GM18508 (cell line): ENCODE data around the gene OSBPL9.
"Not testable (repeated sequence)": the region's sequence is repeated elsewhere in the genome, so short reads cannot be mapped to it uniquely, and the experiment has no call there.

Source experiments
- ATAC-seq: cut with Tn5 transposase; IDR thresholded peaks from one replicate; pipeline ENCODE4 v1.9.1; 2021; ENCODE audit warnings: moderate number of reproducible peaks; ENCODE audit not compliant: insufficient read depth, unreplicated experiment

Gene OSBPL9

GRCh38 chr1:51663721-51664120 lies 46.8 kb downstream of the OSBPL9 start:
- no peak for ATAC-seq

GRCh38 chr1:51664421-51665240 lies 47.7 kb downstream of the OSBPL9 start:
- no peak for ATAC-seq

- ATAC-seq, result no peak
Measured at GRCh38 chr1:51666478-51666877, 49.6 kb downstream of the OSBPL9 start.

- no peak for ATAC-seq
Measured at GRCh38 chr1:51667561-51667960, 50.7 kb downstream of the OSBPL9 start.

GRCh38 chr1:51669272-51669671 lies 52.4 kb downstream of the OSBPL9 start:
- ATAC-seq, result no peak

- ATAC-seq, result no peak
Measured at GRCh38 chr1:51669816-51670215, 52.9 kb downstream of the OSBPL9 start.

GRCh38 chr1:51671527-51672325 lies 54.8 kb downstream of the OSBPL9 start:
- no peak for ATAC-seq

GRCh38 chr1:51673279-51673678 lies 56.4 kb downstream of the OSBPL9 start:
- ATAC-seq, result no peak

GRCh38 chr1:51675177-51675780 lies 58.4 kb downstream of the OSBPL9 start:
- no peak for ATAC-seq

GRCh38 chr1:51679435-51679834 lies 62.5 kb downstream of the OSBPL9 start:
- no peak for ATAC-seq

GRCh38 chr1:51684776-51685175 lies 67.9 kb downstream of the OSBPL9 start:
- no peak for ATAC-seq

- ATAC-seq, result no peak
Measured at GRCh38 chr1:51686450-51686849, 69.6 kb downstream of the OSBPL9 start.

GRCh38 chr1:51689075-51689440 lies 72.2 kb downstream of the OSBPL9 start:
- ATAC-seq, result no peak

GRCh38 chr1:51689643-51690042 lies 72.8 kb downstream of the OSBPL9 start:
- no peak for ATAC-seq

GRCh38 chr1:51690285-51690961 lies 73.5 kb downstream of the OSBPL9 start:
- no peak for ATAC-seq

GRCh38 chr1:51691920-51692319 lies 75.0 kb downstream of the OSBPL9 start:
- ATAC-seq, result no peak

- no peak for ATAC-seq
Measured at GRCh38 chr1:51693419-51694155, 76.7 kb downstream of the OSBPL9 start.

GRCh38 chr1:51697166-51697565 lies 80.3 kb downstream of the OSBPL9 start:
- ATAC-seq, result no peak

- no peak for ATAC-seq
Measured at GRCh38 chr1:51699391-51699790, 82.5 kb downstream of the OSBPL9 start.

GRCh38 chr1:51701782-51702181 lies 84.9 kb downstream of the OSBPL9 start:
- ATAC-seq, result not testable (repeated sequence)
